CD4-positive, alpha-beta memory T cell (primary cell): ENCODE data around the gene SOX9. TPM values are rescaled to one million over a fixed set of nuclear protein-coding genes. Genes with fewer than 3 reads are reported as not detected.
A peak's percentile ranks its signal among the peaks of the same experiment; 100 is the strongest.

ENCODE experiments used
- CTCF ChIA-PET: fragments of 350-600 bp; sonication (Branson Sonifier 250); formaldehyde crosslinking; loops from one replicate; lab custom pipeline; 2021; ENCODE audit warnings: inconsistent platforms; ENCODE audit not compliant: partially characterized antibody; lab: Charles Lee
- POLR2A ChIA-PET: fragments of 350-600 bp; sonication (Branson Sonifier 250); formaldehyde crosslinking; loops from one replicate; lab custom pipeline; 2021; ENCODE audit not compliant: partially characterized antibody; lab: Charles Lee
- DNase-seq, 5 donors: peaks; one replicate each; pipeline versions ENCODE4 v3.0.0 to v3.0.0-alpha.2; 2020 to 2022; ENCODE audit warnings: mixed read lengths in 1 of 5
- H3K27ac ChIP-seq: one replicate; pipeline ENCODE4 v1.7.0; 2013; ENCODE audit warnings: low read depth, low read length
- H3K27me3 ChIP-seq: 2 replicates; pipeline ENCODE4 v1.7.0; 2013; ENCODE audit warnings: mild to moderate bottlenecking, low read length, moderate library complexity; ENCODE audit not compliant: insufficient read depth
- H3K36me3 ChIP-seq: 2 replicates; pipeline ENCODE4 v1.7.0; 2013; ENCODE audit warnings: mild to moderate bottlenecking, low read length, moderate library complexity; ENCODE audit not compliant: insufficient read depth
- H3K4me1 ChIP-seq: 2 replicates; pipeline ENCODE4 v1.7.0; 2013; ENCODE audit warnings: mild to moderate bottlenecking, low read length, moderate library complexity; ENCODE audit not compliant: insufficient read depth
- H3K4me3 ChIP-seq, 2 donors: one replicate each; pipeline ENCODE4 v1.7.0; 2013; ENCODE audit warnings: low read length in 2 of 2, mild to moderate bottlenecking in 1 of 2
- H3K9me3 ChIP-seq, 2 donors: one replicate each; pipeline ENCODE4 v1.7.0; 2013; ENCODE audit warnings: low read length in 2 of 2, control low read depth in 1 of 2; ENCODE audit not compliant: control insufficient read depth in 1 of 2
- H3K27ac Mint-ChIP-seq, 7 donors: one replicate each; pipeline ENCODE4 v1.8.0; 2020 to 2021; ENCODE audit warnings: mixed read lengths in 7 of 7, mild to moderate bottlenecking in 6 of 7, inconsistent platforms in 3 of 7, moderate library complexity in 3 of 7
- H3K27me3 Mint-ChIP-seq, 2 donors: one replicate each; pipeline ENCODE4 v1.8.0; 2020 to 2021; ENCODE audit warnings: mixed read lengths in 2 of 2
- H3K36me3 Mint-ChIP-seq, 2 donors: one replicate each; pipeline ENCODE4 v1.8.0; 2020 to 2021; ENCODE audit warnings: mixed read lengths in 2 of 2, inconsistent platforms in 1 of 2, mild to moderate bottlenecking in 1 of 2
- H3K4me1 Mint-ChIP-seq, 4 donors: one replicate each; pipeline ENCODE4 v1.8.0; 2020 to 2021; ENCODE audit warnings: mixed read lengths in 4 of 4, mild to moderate bottlenecking in 1 of 4
- H3K4me3 Mint-ChIP-seq, 8 donors: one replicate each; pipeline ENCODE4 v1.8.0; 2020 to 2021; ENCODE audit warnings: mixed read lengths in 8 of 8, mild to moderate bottlenecking in 7 of 8, moderate library complexity in 6 of 8, inconsistent platforms in 3 of 8
- H3K9me3 Mint-ChIP-seq, 8 donors: one replicate each; pipeline ENCODE4 v1.8.0; 2020 to 2021; ENCODE audit warnings: mixed read lengths in 8 of 8, mild to moderate bottlenecking in 5 of 8, inconsistent platforms in 3 of 8, moderate library complexity in 1 of 8
- intact Hi-C: fragments of 100-400 bp; cut with micrococcal nuclease; formaldehyde crosslinking; loops from one replicate; pipeline ENCODE4 v1.15.1; 2023
- polyA plus RNA-seq, 2 donors: library from polyadenylated mRNA; unstranded; fragments of 300-500 nt; fragmentation: Illumina TruSeq; gene quantifications; one replicate each; pipeline ENCODE4 v1.2.3, GENCODE V29; 2021
- total RNA-seq, 2 experiments: library from RNA; stranded (reverse); gene quantifications; one replicate each; pipeline ENCODE4 v1.2.3, GENCODE V29; 2021

The SOX9 gene
- total and polyA plus RNA-seq, 4 experiments from 2014 or later: not detected

DNA sequence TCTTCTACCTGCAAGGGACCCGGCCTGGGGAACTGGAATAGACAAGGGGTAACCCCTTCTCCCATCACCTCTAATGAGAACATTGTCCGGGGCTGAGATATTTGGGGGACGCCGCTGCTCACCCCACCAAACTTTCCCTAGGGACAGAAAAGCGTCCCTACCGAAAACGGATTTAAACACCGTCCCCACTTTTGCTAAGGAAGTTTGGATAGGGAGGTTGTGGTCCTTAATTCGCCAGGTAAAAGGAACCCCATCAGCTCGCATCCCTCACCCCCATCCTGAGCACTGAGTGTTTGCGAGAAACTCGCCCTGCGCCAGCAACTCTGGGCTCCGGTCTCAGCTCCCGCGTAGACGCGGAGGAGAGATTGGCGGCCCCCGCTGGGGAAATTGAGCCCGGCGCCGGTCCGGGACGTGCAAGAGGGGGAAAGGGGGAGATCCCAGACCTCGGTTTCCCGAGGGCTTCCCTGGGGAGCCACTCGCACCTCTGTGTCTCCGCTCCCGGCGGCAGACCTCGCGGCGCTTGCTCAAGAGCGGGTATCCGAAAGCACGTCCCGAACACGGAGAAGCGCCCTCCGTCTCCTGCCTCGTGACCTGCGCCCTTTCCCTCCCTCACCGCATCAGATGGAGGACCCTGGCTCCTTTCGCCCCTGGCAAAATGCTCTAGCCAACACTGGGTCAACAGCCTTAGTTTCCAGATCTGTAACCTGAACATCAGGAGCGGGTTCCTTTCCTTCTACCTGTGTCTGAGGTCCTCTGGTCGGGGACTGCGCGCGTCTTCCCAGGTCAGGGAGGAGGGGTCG is 3.1 kb upstream of the SOX9 start:
- H3K27me3 ChIP-seq: peaks cover 24% of the 10 kb centered on the region
- ChIA-PET POLR2A (no interaction called here), CTCF (no interaction called here)
- H3K4me3 ChIP-seq: no peak overlapping the region
- Mint-ChIP-seq H3K4me1 (peaks cover 4 to 40% (median 11%) of the 10 kb centered on the region in 4 donors), H3K27ac (no peak overlapping the region), H3K36me3 (no peaks in the 10 kb centered on the region), H3K9me3 (peaks cover 0 to 9% (median 0%) of the 10 kb centered on the region in 8 donors), H3K27me3 (peaks cover 38 to 48% of the 10 kb centered on the region in 2 donors), H3K4me3 (peak overlapping the region in 3 of 8 donors; percentile 29 to 56 (median 43))
- no peak for DNase-seq
- peaks cover 7% of the 10 kb centered on the region for H3K4me1 ChIP-seq
- no peaks in the 10 kb centered on the region for H3K36me3 ChIP-seq
- H3K9me3 ChIP-seq: no peaks in the 10 kb centered on the region
- no peak overlapping the region for H3K27ac ChIP-seq
- intact Hi-C loops: loop anchor here (5.0 to 10.0 kb wide), 5 partner anchors 110 to 1480 kb away; no protein-coding TSS in a partner anchor

DNA sequence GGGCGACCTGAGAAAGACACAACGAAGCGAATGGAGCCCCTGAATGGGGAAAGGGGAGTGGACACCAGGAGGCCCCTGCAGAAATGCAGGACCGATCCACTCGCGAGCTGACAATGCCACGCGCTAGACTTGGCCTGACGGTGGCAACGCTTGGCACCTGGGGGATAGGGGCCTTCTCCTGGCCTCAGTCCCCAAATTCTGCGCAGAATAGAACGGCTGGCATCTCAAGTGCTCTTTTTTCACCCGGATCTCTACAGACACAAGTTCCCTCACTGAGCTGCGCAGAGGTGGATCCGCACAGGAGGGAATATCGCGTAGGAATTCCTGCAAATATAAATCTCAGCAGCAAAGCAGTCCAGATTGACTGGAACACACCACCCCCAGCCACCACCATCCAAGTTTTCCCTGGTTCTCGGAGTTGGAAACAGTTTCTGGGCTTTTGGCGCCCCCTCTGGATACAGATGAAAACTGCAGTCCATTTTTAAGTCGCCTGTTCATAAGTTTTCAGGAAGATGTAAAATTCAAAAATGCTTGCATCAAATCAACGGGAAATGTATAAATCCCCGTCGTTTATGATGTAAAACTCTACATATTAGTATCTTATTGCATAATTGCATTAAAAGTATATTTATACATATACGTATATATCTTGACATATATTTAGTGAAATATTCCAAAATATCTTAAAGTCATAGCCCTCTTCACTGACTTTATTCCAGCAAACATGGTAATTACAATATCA is 2.3 kb upstream of the SOX9 start:
- intact Hi-C loops: loop anchor here (5.0 to 10.0 kb wide), 5 partner anchors 111 to 1481 kb away; no protein-coding TSS in a partner anchor
- H3K9me3 ChIP-seq: no peaks in the 10 kb centered on the region
- peaks cover 39 to 51% of the 10 kb centered on the region in 2 donors for H3K27me3 Mint-ChIP-seq
- H3K36me3 ChIP-seq: no peaks in the 10 kb centered on the region
- H3K27ac Mint-ChIP-seq: no peak overlapping the region
- peaks cover 7 to 45% (median 15%) of the 10 kb centered on the region in 4 donors for H3K4me1 Mint-ChIP-seq
- peaks cover 0 to 8% (median 2%) of the 10 kb centered on the region in 8 donors for H3K9me3 Mint-ChIP-seq
- no peak overlapping the region for H3K4me3 ChIP-seq
- DNase-seq: peak in 2 of 5 donors; percentile 4 to 15
- ChIA-PET CTCF (no interaction called here), POLR2A (no interaction called here)
- no peak overlapping the region for H3K27ac ChIP-seq
- H3K4me1 ChIP-seq: peaks cover 7% of the 10 kb centered on the region
- H3K4me3 Mint-ChIP-seq: peak overlapping the region in 6 of 8 donors; percentile 17 to 64 (median 49)
- peaks cover 24% of the 10 kb centered on the region for H3K27me3 ChIP-seq
- H3K36me3 Mint-ChIP-seq: no peaks in the 10 kb centered on the region

DNA sequence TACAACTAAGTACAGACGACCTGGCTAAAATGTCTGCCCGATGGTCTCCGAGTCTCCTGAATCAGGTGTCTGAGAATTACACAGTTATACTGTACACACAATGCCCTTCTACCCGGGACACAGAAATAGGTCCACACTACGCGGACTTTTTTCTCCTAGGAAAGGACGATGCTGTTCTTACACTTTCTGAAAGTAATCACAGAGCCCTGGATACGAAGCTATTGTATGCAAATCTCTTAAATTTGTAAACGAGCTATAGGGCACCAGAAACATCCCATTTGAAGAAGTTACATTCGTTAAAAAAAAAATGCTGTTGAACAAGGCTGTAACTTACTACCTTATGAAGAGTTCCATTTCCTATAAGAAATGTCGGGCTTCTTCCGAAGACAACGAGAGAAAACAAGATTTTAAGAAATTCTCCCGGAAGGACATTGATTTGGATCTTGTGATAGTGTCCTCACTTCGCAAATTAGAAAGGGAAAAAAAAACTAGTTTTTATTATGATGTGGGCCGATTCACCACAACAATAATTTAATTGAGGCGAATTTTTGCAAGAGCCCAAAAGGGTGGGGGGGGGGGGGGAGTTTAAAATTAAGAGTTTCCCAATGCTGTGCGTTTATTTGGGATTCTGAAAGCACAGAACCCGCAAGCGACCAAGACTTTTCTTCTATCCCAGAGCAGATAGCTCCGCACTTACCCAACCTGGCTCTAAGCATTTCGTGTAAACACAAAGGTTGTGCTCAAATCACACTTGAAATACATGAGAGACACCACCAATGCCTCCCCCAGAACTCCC is 1.5 kb upstream of the SOX9 start:
- H3K4me3 Mint-ChIP-seq: no peak overlapping the region
- Histone ChIP-seq H3K4me3 (no peak overlapping the region), H3K9me3 (no peaks in the 10 kb centered on the region), H3K27ac (no peak overlapping the region), H3K4me1 (peaks cover 7% of the 10 kb centered on the region), H3K36me3 (no peaks in the 10 kb centered on the region), H3K27me3 (peaks cover 24% of the 10 kb centered on the region)
- no peaks in the 10 kb centered on the region for H3K36me3 Mint-ChIP-seq
- H3K27me3 Mint-ChIP-seq: peaks cover 39 to 54% of the 10 kb centered on the region in 2 donors
- intact Hi-C loops: loop anchor here (5.0 to 10.0 kb wide), 5 partner anchors 112 to 1482 kb away; no protein-coding TSS in a partner anchor
- ChIA-PET POLR2A (no interaction called here), CTCF (no interaction called here)
- H3K27ac Mint-ChIP-seq: no peak overlapping the region
- DNase-seq: no peak
- peaks cover 7 to 48% (median 15%) of the 10 kb centered on the region in 4 donors for H3K4me1 Mint-ChIP-seq
- H3K9me3 Mint-ChIP-seq: peaks cover 0 to 12% (median 2%) of the 10 kb centered on the region in 8 donors

DNA sequence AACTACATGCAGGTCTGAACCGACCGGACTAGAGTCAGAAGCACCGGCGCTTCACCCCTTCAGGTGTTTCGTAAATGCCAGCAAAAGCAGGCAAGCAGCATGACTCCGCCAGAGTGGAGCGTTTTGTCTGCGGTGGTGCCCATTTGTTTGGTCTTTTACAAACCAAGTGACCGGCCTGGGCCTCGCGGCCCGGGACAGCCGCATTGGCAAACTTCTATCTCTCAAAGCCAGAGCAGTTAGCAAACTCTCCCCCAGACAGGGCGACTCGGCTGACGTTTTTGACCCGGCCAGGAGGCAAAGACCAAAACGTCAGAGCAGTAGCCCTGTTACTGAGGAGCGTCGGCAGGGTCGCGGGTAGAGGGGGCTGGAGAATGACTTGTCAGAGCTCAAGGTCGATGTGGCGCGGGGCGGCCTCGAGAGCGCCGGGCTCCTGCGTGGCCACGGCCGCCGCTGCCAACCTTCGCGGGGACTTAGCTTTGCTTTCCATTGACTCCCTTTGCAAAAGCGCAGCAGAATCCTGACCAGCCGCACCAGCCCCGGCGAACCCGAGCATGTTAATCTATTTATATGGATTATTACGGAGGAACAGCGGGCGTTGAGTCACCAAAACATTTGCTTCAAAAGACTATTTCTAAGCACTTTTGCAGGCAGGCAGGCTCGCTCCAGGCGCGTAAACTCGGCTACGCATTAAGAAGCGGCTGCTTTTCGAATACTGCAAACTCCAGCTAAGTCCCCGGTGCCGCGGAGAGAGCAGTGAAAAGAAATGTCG is 763 bp upstream of the SOX9 start:
- H3K36me3 ChIP-seq: no peaks in the 10 kb centered on the region
- Mint-ChIP-seq H3K27me3 (peaks cover 40 to 56% of the 10 kb centered on the region in 2 donors), H3K4me3 (peak overlapping the region in 2 of 8 donors; percentile 44 to 49), H3K36me3 (no peaks in the 10 kb centered on the region), H3K9me3 (peaks cover 0 to 14% (median 2%) of the 10 kb centered on the region in 8 donors), H3K27ac (peak overlapping the region in 1 of 7 donors; percentile 61), H3K4me1 (peaks cover 7 to 48% (median 16%) of the 10 kb centered on the region in 4 donors)
- ChIA-PET POLR2A (no interaction called here), CTCF (interaction anchor here (1.3 kb wide), 1 partner anchor 9 kb away, joined by 3 read pairs; no protein-coding TSS in a partner anchor)
- H3K27ac ChIP-seq: no peak overlapping the region
- peaks cover 24% of the 10 kb centered on the region for H3K27me3 ChIP-seq
- no peaks in the 10 kb centered on the region for H3K9me3 ChIP-seq
- no peak for DNase-seq
- H3K4me3 ChIP-seq: no peak overlapping the region
- peaks cover 7% of the 10 kb centered on the region for H3K4me1 ChIP-seq
- intact Hi-C loops: loop anchor here (5.0 to 10.0 kb wide), 5 partner anchors 113 to 1483 kb away; no protein-coding TSS in a partner anchor

DNA sequence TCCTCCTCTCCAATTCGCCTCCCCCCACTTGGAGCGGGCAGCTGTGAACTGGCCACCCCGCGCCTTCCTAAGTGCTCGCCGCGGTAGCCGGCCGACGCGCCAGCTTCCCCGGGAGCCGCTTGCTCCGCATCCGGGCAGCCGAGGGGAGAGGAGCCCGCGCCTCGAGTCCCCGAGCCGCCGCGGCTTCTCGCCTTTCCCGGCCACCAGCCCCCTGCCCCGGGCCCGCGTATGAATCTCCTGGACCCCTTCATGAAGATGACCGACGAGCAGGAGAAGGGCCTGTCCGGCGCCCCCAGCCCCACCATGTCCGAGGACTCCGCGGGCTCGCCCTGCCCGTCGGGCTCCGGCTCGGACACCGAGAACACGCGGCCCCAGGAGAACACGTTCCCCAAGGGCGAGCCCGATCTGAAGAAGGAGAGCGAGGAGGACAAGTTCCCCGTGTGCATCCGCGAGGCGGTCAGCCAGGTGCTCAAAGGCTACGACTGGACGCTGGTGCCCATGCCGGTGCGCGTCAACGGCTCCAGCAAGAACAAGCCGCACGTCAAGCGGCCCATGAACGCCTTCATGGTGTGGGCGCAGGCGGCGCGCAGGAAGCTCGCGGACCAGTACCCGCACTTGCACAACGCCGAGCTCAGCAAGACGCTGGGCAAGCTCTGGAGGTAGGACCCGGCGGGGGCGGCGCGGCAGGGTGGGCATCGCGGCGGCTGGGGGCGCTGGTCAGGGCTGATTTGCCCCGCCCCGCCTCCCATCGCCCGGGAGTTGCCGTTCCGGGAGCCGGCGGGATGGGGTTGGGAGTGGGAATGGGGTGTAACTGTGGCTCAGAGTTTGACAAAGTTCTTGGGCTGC is 567 bp downstream of the SOX9 start:
- no peak overlapping the region for H3K4me3 ChIP-seq
- ChIA-PET POLR2A (no interaction called here), CTCF (interaction anchor here (1.3 kb wide), 1 partner anchor 10 kb away, joined by 3 read pairs; no protein-coding TSS in a partner anchor)
- Mint-ChIP-seq H3K27ac (peak overlapping the region in 1 of 7 donors; percentile 69), H3K4me1 (peaks cover 5 to 42% (median 12%) of the 10 kb centered on the region in 4 donors), H3K4me3 (peak overlapping the region in 5 of 8 donors; percentile 34 to 57 (median 48)), H3K36me3 (no peaks in the 10 kb centered on the region), H3K27me3 (peaks cover 36 to 47% of the 10 kb centered on the region in 2 donors), H3K9me3 (peaks cover 0 to 14% (median 1%) of the 10 kb centered on the region in 8 donors)
- no peaks in the 10 kb centered on the region for H3K36me3 ChIP-seq
- H3K27ac ChIP-seq: no peak overlapping the region
- H3K4me1 ChIP-seq: peaks cover 7% of the 10 kb centered on the region
- no peaks in the 10 kb centered on the region for H3K9me3 ChIP-seq
- intact Hi-C loops: no loop called here
- no peak for DNase-seq
- H3K27me3 ChIP-seq: peaks cover 24% of the 10 kb centered on the region
